Parathyroid adenoma (tissue), 2 donors: ENCODE data around the gene ZCCHC14.

Experiments
- H2AFZ ChIP-seq: fragments of 300-600 bp; sonication (generic); one replicate; pipeline ENCODE4 v1.7.0; 2017; ENCODE audit warnings: antibody characterized with exemption, mild to moderate bottlenecking
- H3K27ac ChIP-seq: fragments of 300-600 bp; sonication (generic); one replicate; pipeline ENCODE4 v1.7.0; 2017
- H3K27me3 ChIP-seq: fragments of 300-600 bp; sonication (generic); one replicate; pipeline ENCODE4 v1.7.0; 2017; ENCODE audit warnings: low read length; ENCODE audit not compliant: control insufficient read depth, insufficient read depth
- H3K36me3 ChIP-seq: fragments of 300-600 bp; sonication (generic); one replicate; pipeline ENCODE4 v1.7.0; 2017; ENCODE audit warnings: low read length; ENCODE audit not compliant: control insufficient read depth, insufficient read depth
- H3K4me1 ChIP-seq: fragments of 300-600 bp; sonication (generic); one replicate; pipeline ENCODE4 v1.7.0; 2017; ENCODE audit warnings: control low read depth
- H3K4me2 ChIP-seq: fragments of 300-600 bp; sonication (generic); one replicate; pipeline ENCODE4 v1.7.0; 2017; ENCODE audit warnings: low read length
- H3K4me3 ChIP-seq: fragments of 300-600 bp; sonication (generic); one replicate; pipeline ENCODE4 v1.7.0; 2017; ENCODE audit warnings: low read depth, low read length
- H3K79me2 ChIP-seq: fragments of 300-600 bp; sonication (generic); one replicate; pipeline ENCODE4 v1.7.0; 2017; ENCODE audit warnings: control low read depth
- H3K9ac ChIP-seq: fragments of 300-600 bp; sonication (generic); one replicate; pipeline ENCODE4 v1.7.0; 2017; ENCODE audit warnings: mild to moderate bottlenecking
- H3K9me3 ChIP-seq: fragments of 300-600 bp; sonication (generic); one replicate; pipeline ENCODE4 v1.7.0; 2017; ENCODE audit warnings: low read length; ENCODE audit not compliant: control insufficient read depth
- TF ChIP-seq, protein P1 (sequence below): fragments of 300-600 bp; sonication (generic); IDR thresholded peaks from one replicate; pipeline ENCODE4 v1.7.0; 2017; ENCODE audit warnings: antibody characterized with exemption, mild to moderate bottlenecking
- donor health status: primary hyperparathyroidism.

The ZCCHC14 gene

DNA sequence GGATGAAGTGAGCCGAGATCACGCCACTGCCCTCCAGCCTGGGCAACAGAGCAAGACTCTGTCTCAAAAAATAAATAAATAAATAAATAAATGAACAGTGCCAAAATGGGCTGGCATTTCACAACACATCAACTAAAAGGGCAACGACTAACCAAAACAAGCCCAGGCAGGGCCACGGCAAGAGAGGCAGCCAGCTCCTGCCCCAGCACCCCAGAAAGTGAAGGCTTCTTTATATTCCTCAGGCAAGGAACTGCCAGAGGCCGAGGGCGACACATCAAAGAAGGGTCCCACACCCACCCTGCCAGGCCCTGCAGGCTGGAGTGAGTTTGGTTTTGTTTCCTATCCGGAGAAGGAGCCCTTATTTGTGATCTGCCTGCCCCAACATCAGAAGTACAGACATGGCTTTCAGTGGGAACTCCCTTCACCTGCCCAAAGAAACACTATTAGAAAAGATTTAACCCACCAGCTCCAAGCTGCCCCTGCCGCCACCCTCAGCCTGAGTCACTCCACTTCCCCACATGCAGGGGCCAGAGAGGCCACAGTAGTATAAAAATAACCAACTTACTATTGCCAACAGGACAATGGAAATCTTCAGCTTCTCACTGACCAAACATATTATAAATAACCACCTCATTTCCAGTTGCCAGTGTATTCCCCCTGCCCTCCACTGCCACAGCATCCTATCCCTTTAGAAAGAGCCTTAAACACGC lies 117.2 kb downstream of the ZCCHC14 start:
- no peak overlapping the region for H3K27ac ChIP-seq
- peaks cover under 1% of the 10 kb centered on the region for H3K4me1 ChIP-seq

DNA sequence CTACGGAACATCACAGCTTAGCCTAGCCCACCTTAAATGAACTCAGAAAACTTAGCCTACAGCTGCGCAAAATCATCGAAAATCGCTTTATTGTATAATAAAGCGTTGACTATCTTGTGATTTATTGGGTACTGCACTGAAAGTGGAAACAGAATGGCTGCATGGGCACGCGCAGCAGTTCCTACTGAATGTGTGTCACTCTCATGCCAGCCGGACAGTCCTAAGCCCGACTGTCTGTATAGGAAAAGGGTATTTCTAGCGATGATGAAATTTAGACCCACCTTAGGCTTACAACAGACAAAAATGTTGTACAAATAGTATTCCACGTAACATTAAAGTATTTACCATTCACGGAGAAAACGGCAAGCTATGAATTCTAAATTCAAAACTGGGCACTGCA lies 118.5 kb downstream of the ZCCHC14 start:
- Histone ChIP-seq H3K4me3 (no peak overlapping the region), H3K36me3 (no peaks in the 10 kb centered on the region), H3K27me3 (no peaks in the 10 kb centered on the region), H3K27ac (no peak overlapping the region), H3K9me3 (no peaks in the 10 kb centered on the region), H3K4me2 (no peak overlapping the region), H3K4me1 (no peaks in the 10 kb centered on the region), H3K9ac (no peak overlapping the region), H3K79me2 (peaks cover 88% of the 10 kb centered on the region), H2AFZ (no peak overlapping the region)
- TF ChIP-seq, protein P1, sequence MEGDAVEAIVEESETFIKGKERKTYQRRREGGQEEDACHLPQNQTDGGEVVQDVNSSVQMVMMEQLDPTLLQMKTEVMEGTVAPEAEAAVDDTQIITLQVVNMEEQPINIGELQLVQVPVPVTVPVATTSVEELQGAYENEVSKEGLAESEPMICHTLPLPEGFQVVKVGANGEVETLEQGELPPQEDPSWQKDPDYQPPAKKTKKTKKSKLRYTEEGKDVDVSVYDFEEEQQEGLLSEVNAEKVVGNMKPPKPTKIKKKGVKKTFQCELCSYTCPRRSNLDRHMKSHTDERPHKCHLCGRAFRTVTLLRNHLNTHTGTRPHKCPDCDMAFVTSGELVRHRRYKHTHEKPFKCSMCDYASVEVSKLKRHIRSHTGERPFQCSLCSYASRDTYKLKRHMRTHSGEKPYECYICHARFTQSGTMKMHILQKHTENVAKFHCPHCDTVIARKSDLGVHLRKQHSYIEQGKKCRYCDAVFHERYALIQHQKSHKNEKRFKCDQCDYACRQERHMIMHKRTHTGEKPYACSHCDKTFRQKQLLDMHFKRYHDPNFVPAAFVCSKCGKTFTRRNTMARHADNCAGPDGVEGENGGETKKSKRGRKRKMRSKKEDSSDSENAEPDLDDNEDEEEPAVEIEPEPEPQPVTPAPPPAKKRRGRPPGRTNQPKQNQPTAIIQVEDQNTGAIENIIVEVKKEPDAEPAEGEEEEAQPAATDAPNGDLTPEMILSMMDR: no peak

More for the DNA sequence above, 117.2 kb downstream of the ZCCHC14 start:
- Histone ChIP-seq H3K9ac (no peak overlapping the region), H3K4me2 (no peak overlapping the region), H3K27me3 (no peaks in the 10 kb centered on the region), H3K4me3 (no peak overlapping the region), H2AFZ (no peak overlapping the region), H3K9me3 (no peaks in the 10 kb centered on the region), H3K36me3 (no peaks in the 10 kb centered on the region), H3K79me2 (peaks cover 83% of the 10 kb centered on the region)
- TF ChIP-seq, protein P1: no peak

DNA sequence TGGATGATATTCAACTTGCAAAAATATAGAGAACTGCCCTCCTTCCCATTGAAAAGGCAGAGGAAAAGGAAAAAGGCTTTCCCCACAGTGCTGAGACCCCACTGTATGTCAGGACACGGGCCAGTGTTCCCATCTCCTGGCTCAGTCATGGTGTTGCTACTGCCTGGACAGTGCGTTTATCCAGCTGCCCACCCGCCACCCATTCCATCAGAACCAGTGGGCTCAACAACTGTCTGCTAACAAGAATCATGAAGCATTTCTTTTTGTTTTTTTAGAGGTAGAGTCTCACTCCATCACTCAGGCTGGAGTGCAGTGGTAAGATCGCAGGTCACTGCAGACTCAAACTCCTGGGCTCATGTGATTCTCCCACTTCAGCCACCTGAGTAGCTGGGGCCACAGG lies 120.5 kb downstream of the ZCCHC14 start:
- Histone ChIP-seq H3K4me1 (no peaks in the 10 kb centered on the region), H3K9me3 (no peaks in the 10 kb centered on the region), H3K4me2 (no peak overlapping the region), H3K27ac (no peak overlapping the region), H3K9ac (no peak overlapping the region), H3K36me3 (no peaks in the 10 kb centered on the region), H2AFZ (no peak overlapping the region), H3K79me2 (peaks cover 87% of the 10 kb centered on the region), H3K4me3 (no peak overlapping the region), H3K27me3 (no peaks in the 10 kb centered on the region)
- TF ChIP-seq, protein P1: no peak

DNA sequence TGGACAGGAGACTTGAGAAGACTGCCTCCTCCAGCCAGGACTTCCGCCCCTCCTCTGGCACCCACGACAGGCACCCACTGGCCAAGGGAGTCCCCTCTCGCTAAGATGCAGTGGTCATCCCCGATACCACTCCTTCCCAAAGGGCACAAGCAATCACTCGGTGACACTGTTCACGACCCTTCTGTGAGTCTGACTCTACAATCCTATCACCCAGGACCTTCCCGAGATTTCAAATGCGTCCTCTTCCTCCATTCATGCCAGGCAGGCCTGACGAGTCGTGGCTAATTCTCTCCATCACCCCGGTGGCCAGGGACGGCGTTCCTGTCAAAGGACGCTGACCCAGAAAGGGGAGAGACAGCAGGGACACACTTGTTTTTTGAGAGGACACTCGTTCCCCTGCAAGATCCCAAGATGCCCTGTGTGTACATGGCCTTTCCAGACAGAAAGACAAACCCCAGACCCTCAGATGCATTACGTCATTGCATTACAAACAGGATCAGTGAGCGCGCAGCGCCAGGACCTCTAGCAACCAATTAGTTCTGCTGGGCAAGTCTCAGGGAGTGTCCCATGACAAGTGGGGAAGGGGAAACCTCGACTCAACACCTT lies 121.5 kb downstream of the ZCCHC14 start:
- no peak overlapping the region for H2AFZ ChIP-seq
- H3K36me3 ChIP-seq: no peaks in the 10 kb centered on the region
- no peaks in the 10 kb centered on the region for H3K9me3 ChIP-seq
- H3K4me1 ChIP-seq: no peaks in the 10 kb centered on the region
- no peak overlapping the region for H3K9ac ChIP-seq
- TF ChIP-seq, protein P1: no peak
- H3K27me3 ChIP-seq: no peaks in the 10 kb centered on the region
- H3K4me2 ChIP-seq: no peak overlapping the region
- H3K79me2 ChIP-seq: peaks cover 89% of the 10 kb centered on the region
- no peak overlapping the region for H3K4me3 ChIP-seq
- no peak overlapping the region for H3K27ac ChIP-seq
